ENCODE data around the gene NCKAP1.
"Not testable (repeated sequence)": the region's sequence is repeated elsewhere in the genome, so short reads cannot be mapped to it uniquely, and the experiment has no call there.

DNA sequence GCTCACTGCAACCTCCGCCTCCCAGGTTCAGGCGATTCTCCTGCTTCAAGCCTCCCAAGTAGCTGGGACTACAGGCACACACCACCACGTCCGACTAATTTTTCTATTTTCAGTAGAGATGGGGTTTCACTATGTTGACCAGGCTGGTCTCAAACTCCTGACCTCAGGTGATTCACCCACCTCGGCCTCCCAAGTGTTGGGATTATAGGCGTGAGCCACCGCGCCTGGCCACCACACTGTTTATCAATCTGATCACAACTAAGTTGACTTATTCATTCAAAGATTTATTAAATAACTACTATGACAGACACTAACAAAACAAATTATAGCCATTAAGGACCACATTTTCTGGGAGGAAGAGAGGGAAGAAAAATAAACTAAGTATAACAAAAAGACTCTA, 71.9 kb downstream of the NCKAP1 start:
- not testable (repeated sequence) for TF ChIP-seq POLR2AphosphoS5 (IDR thresholded peaks at IDR 0.05; ENCODE audit: low read depth, low read length); CTCF (IDR thresholded peaks at IDR 0.05); ELF1 (IDR thresholded peaks at IDR 0.05)

Measured in SK-N-SH (cell line).